K562 (cell line): ENCODE data around the gene HCN4. TPM values are rescaled to one million over a fixed set of nuclear protein-coding genes. Genes with fewer than 3 reads are reported as not detected.

Experiments used
- ATAC-seq: fragments of 200-7000 bp; cut with Tn5 transposase; 3 replicates; pipeline ENCODE4 v1.9.1; 2020; ENCODE audit warnings: moderate library complexity
- BruUV-seq: library from RNA; stranded (reverse); fragments of 400-500 nt; replicated peaks from 2 replicates; lab custom pipeline; 2021; lab: Mats Ljungman, UMichigan
- CTCF ChIA-PET: fragments of 300-600 bp; formaldehyde crosslinking; extraction: SDS; loops from one replicate; lab custom pipeline; 2021; ENCODE audit warnings: low intra/inter-chr PET ratio; lab: Yijun Ruan, JAX
- POLR2A ChIA-PET: fragments of 300-600, 350-650 bp; sonication (Branson Sonifier 250); formaldehyde crosslinking; extraction: SDS; loops from one replicate; lab custom pipeline; 2021; ENCODE audit warnings: antibody characterized with exemption, inconsistent platforms; lab: Yijun Ruan, JAX
- DNase-seq, 4 experiments: peaks; one replicate each; pipeline versions ENCODE4 v3.0.0 to v3.0.0-alpha.2; 2011 to 2018; ENCODE audit warnings: low spot score in 3 of 4, mixed read lengths in 3 of 4; ENCODE audit errors: extremely low read depth in 1 of 4
- FAIRE-seq: peaks from 2 replicates; lab custom pipeline; 2011; peaks lifted over from hg19 to GRCh38; lab: Jason Lieb, UNC
- H2AFZ ChIP-seq: 2 replicates; pipeline ENCODE4 v1.6.0; 2011; ENCODE audit warnings: low read depth, low read length, control low read depth, inconsistent platforms
- H3K27ac ChIP-seq: fragments of 200-600 bp; 3 replicates; pipeline ENCODE4 v1.8.0; 2011; ENCODE audit warnings: low read depth, mild to moderate bottlenecking, control low read depth, inconsistent platforms, low read length, moderate library complexity, mixed read lengths; ENCODE audit errors: extremely low read depth
- H3K27me3 ChIP-seq, 2 experiments: fragments of 300-600 bp in 1 of 2; 2 replicates in 1 of 2; 3 replicates in 1 of 2; pipeline versions ENCODE4 v1.6.0 to v1.8.0; 2011; ENCODE audit warnings: inconsistent platforms in 2 of 2, low read length in 2 of 2, mild to moderate bottlenecking in 1 of 2, mixed read lengths in 1 of 2, moderate library complexity in 1 of 2; ENCODE audit not compliant: control insufficient read depth in 2 of 2, insufficient read depth in 2 of 2
- H3K36me3 ChIP-seq: fragments of 300-600 bp; 3 replicates; pipeline ENCODE4 v1.8.0; 2011; ENCODE audit warnings: mild to moderate bottlenecking, low read length, inconsistent platforms; ENCODE audit not compliant: control insufficient read depth, insufficient read depth
- H3K4me1 ChIP-seq, 2 experiments: fragments of 200-600 bp in 1 of 2; replicated peaks in 1 of 2; 2 replicates in 1 of 2; 3 replicates in 1 of 2; pipeline versions ENCODE4 v1.5.1 to v1.8.0; 2011; ENCODE audit warnings: inconsistent platforms in 2 of 2, low read length in 2 of 2, mild to moderate bottlenecking in 1 of 2, mixed read lengths in 1 of 2, moderate library complexity in 1 of 2; ENCODE audit not compliant: control insufficient read depth in 2 of 2, insufficient read depth in 2 of 2
- H3K4me2 ChIP-seq: 2 replicates; pipeline ENCODE4 v1.6.1; 2011; ENCODE audit warnings: low read length, control low read depth, inconsistent platforms, mixed read lengths; ENCODE audit not compliant: insufficient read depth
- H3K4me3 ChIP-seq: fragments of 200-600 bp; sonication (generic), shearing (Covaris generic); 2 replicates; pipeline ENCODE4 v1.5.1; 2016; ENCODE audit warnings: control low read depth, inconsistent platforms
- H3K79me2 ChIP-seq: fragments of 200-600 bp; 3 replicates; pipeline ENCODE4 v1.8.0; 2011; ENCODE audit warnings: low read length, inconsistent platforms; ENCODE audit not compliant: control insufficient read depth, insufficient read depth
- H3K9ac ChIP-seq, 2 experiments: 2 replicates each; pipeline versions ENCODE4 v1.6.0 to v1.6.1; 2011; ENCODE audit warnings: low read depth in 2 of 2, low read length in 2 of 2, control low read depth in 1 of 2, inconsistent platforms in 1 of 2, mild to moderate bottlenecking in 1 of 2, mixed read lengths in 1 of 2; ENCODE audit not compliant: insufficient read depth in 1 of 2
- H3K9me1 ChIP-seq: one replicate; pipeline ENCODE4 v1.6.0; 2011; ENCODE audit warnings: inconsistent platforms, mild to moderate bottlenecking, low read length, moderate library complexity; ENCODE audit not compliant: control insufficient read depth, insufficient read depth
- H3K9me3 ChIP-seq: replicated peaks from 2 replicates; pipeline ENCODE4 v1.5.1; 2011; ENCODE audit warnings: low read depth, low read length, inconsistent platforms; ENCODE audit not compliant: control insufficient read depth, insufficient read depth
- H4K20me1 ChIP-seq: replicated peaks from 2 replicates; pipeline ENCODE4 v1.6.1; 2011; ENCODE audit warnings: low read length, inconsistent platforms, mixed read lengths; ENCODE audit not compliant: control insufficient read depth, insufficient read depth
- GTF2B ChIP-seq: IDR thresholded peaks from 2 replicates; pipeline ENCODE4 v1.6.1; 2011; ENCODE audit not compliant: insufficient read length; ENCODE audit errors: extremely low read depth
- MIER1 ChIP-seq: fragments of 450-650 bp; IDR thresholded peaks from 2 replicates; pipeline ENCODE4 v1.6.1; 2016; ENCODE audit warnings: antibody characterized with exemption, mild to moderate bottlenecking, low read depth
- NCOR1 ChIP-seq: fragments of 450-650 bp; IDR thresholded peaks from 2 replicates; pipeline ENCODE4 v1.6.1; 2016; ENCODE audit warnings: mild to moderate bottlenecking, moderate library complexity
- NRF1 ChIP-seq, 2 experiments: fragments of 450-650 bp; IDR thresholded peaks in 1 of 2; conservative IDR thresholded peaks in 1 of 2; 2 replicates each; pipeline ENCODE4 v1.6.1; 2014; ENCODE audit warnings: mild to moderate bottlenecking in 2 of 2
- NUFIP1 ChIP-seq: fragments of 450-650 bp; IDR thresholded peaks from 2 replicates; pipeline ENCODE4 v1.6.1; 2018; ENCODE audit not compliant: partially characterized antibody
- POLR2G ChIP-seq: fragments of 200-400 bp; formaldehyde crosslinking; IDR thresholded peaks from 2 replicates; pipeline ENCODE4 v1.6.1; 2017; ENCODE audit warnings: low read depth, mild to moderate bottlenecking, antibody characterized with exemption, low read length, moderate library complexity
- POLR2H ChIP-seq: IDR thresholded peaks from 2 replicates; pipeline ENCODE4 v1.6.1; 2016; ENCODE audit warnings: missing genetic modification characterization, low read depth, mild to moderate bottlenecking, control low read depth, missing compliant biosample characterization, moderate library complexity
- SMAD1 ChIP-seq: fragments of 150-350 bp; IDR thresholded peaks from 2 replicates; pipeline ENCODE4 v1.6.1; 2014; ENCODE audit warnings: low read length, low read depth; ENCODE audit not compliant: partially characterized antibody
- TOE1 ChIP-seq, 2 experiments: fragments of 450-650 bp in 1 of 2; sonication (generic) in 1 of 2; formaldehyde crosslinking in 1 of 2; IDR thresholded peaks; 2 replicates each; pipeline versions ENCODE4 v1.7.1 to v1.8.0; 2016 to 2022; ENCODE audit warnings: borderline replicate concordance in 2 of 2, mild to moderate bottlenecking in 2 of 2, antibody characterized with exemption in 1 of 2, inconsistent platforms in 1 of 2, low read depth in 1 of 2, missing genetic modification reagents in 1 of 2, moderate library complexity in 1 of 2
- YBX1 ChIP-seq: fragments of 450-650 bp; IDR thresholded peaks from 2 replicates; pipeline ENCODE4 v1.7.1; 2016; ENCODE audit warnings: mild to moderate bottlenecking
- ZBTB33 ChIP-seq: sonication (generic); formaldehyde crosslinking; IDR thresholded peaks from 2 replicates; pipeline ENCODE4 v1.8.1; 2023; ENCODE audit warnings: mild to moderate bottlenecking, missing genetic modification reagents
- ZNF184 ChIP-seq: sonication (generic); formaldehyde crosslinking; IDR thresholded peaks from 2 replicates; pipeline ENCODE4 v1.5.0; 2020; ENCODE audit warnings: missing genetic modification reagents
- ZNF253 ChIP-seq: fragments of 250-450 bp; sonication (Bioruptor Pico); conservative IDR thresholded peaks from 2 replicates; pipeline ENCODE4 v1.6.1; 2021; ENCODE audit warnings: mild to moderate bottlenecking
- ZNF280A ChIP-seq: fragments of 450-650 bp; IDR thresholded peaks from 2 replicates; pipeline ENCODE4 v1.6.1; 2018; ENCODE audit warnings: mild to moderate bottlenecking, low read depth; ENCODE audit not compliant: partially characterized antibody
- ZNF311 ChIP-seq: fragments of 250-450 bp; sonication (Bioruptor Pico); IDR thresholded peaks from 2 replicates; pipeline ENCODE4 v1.4.0; 2020; ENCODE audit warnings: mild to moderate bottlenecking, moderate library complexity
- ZNF699 ChIP-seq: fragments of 250-450 bp; sonication (Bioruptor Pico); IDR thresholded peaks from 2 replicates; pipeline ENCODE4 v1.8.0; 2021; ENCODE audit warnings: mild to moderate bottlenecking, moderate library complexity; ENCODE audit not compliant: insufficient replicate concordance
- ZNF717 ChIP-seq: fragments of 250-450 bp; sonication (Bioruptor Pico); IDR thresholded peaks from 2 replicates; pipeline ENCODE4 v1.5.0; 2021
- WGBS: fragments of 100-300 bp; shearing (Covaris generic); methylation state at CpG from one replicate; pipeline ENCODE4 v1.1.6; 2016; ENCODE audit warnings: low coverage, mixed read lengths; ENCODE audit not compliant: insufficient coverage; ENCODE audit errors: missing lambda C conversion rate; 5-methylcytosine and 5-hydroxymethylcytosine counted together
- in situ Hi-C: fragments of 300-500 bp; cut with MboI; formaldehyde crosslinking; loops from 4 replicates; pipeline ENCODE4 v1.15.0; 2018; ENCODE audit warnings: inconsistent platforms, mixed read lengths
- intact Hi-C: fragments of 100-400 bp; cut with micrococcal nuclease; formaldehyde crosslinking; loops from 2 replicates; pipeline ENCODE4 v1.14.2; 2022
- polyA plus RNA-seq, 8 experiments: library from polyadenylated mRNA; depleted of rRNA in 4 of 8; stranded (reverse) in 5 of 8; unstranded in 3 of 8; fragments of >200 nt; fragmentation: Nextera tagmentation in 2 of 8; fragmentation: Illumina TruSeq in 1 of 8; extraction: Ambion mirVana in 2 of 8; extraction: Trizol in 1 of 8; gene quantifications; 2 replicates each; pipeline versions ENCODE4 v1.2.1 to v1.2.3, GENCODE V29; 2011 to 2014; ENCODE audit warnings: inconsistent platforms in 1 of 8, missing spikeins in 1 of 8
- total RNA-seq, 7 experiments: library from RNA; depleted of rRNA in 6 of 7; stranded (reverse); fragments of >200 nt in 6 of 7; fragmentation: Illumina TruSeq in 2 of 7; extraction: Trizol in 2 of 7; gene quantifications; 2 replicates each; pipeline versions ENCODE4 v1.2.1 to v1.2.3, GENCODE V29; 2011 to 2021; ENCODE audit warnings: low replicate concordance in 1 of 7

HCN4 gene
- total and polyA plus RNA-seq, 9 of the 15 experiments (the other 6 are each of a cell fraction or from before 2014, with no cell fraction given) = not detected

- TF ChIP-seq ZBTB33 (CRISPR knock-in tag) (no peak), ZNF717 (CRISPR knock-in tag) (no peak), NUFIP1 (no peak), ZNF280A (no peak), ZNF699 (CRISPR knock-in tag) (no peak), ZNF184 (no peak), SMAD1 (no peak), TOE1 (IDR thresholded peaks at IDR 0.05; ENCODE audit: borderline replicate concordance) (no peak), TOE1 (CRISPR knock-in tag; IDR thresholded peaks at IDR 0.05; ENCODE audit: borderline replicate concordance, low read depth) (no peak), MIER1 (no peak), ZNF311 (CRISPR knock-in tag) (no peak), GTF2B (no peak), POLR2G (no peak), NCOR1 (no peak), ZNF253 (no peak), NRF1 (conservative IDR thresholded peaks at IDR 0.05 in 1 of 2, IDR thresholded peaks at IDR 0.05 in 1 of 2) (no peak), YBX1 (no peak), POLR2H (tag) (no peak)
- no peaks in the 10 kb centered on the region; the same call in 1 of the 2 replicates for H4K20me1 ChIP-seq
- DNase-seq (no peak), FAIRE-seq (no peak), ATAC-seq (no peak)
- no peak overlapping the region for H3K4me3 ChIP-seq
- H3K4me2 ChIP-seq = no peak overlapping the region
- in situ Hi-C loops = no loop called here
- H3K27me3 ChIP-seq = peaks cover 0 to 50% of the 10 kb centered on the region in 2 experiments; a peak in 2 of 5 replicates
- no TSS peak for BruUV-seq
- ChIA-PET POLR2A (interaction anchor here (1.0 kb wide), 1 partner anchor 13 kb away, joined by 3 read pairs; no protein-coding TSS in a partner anchor), CTCF (no interaction called here)
- H3K79me2 ChIP-seq = no peaks in the 10 kb centered on the region
- H2AFZ ChIP-seq = no peak overlapping the region
- no peak overlapping the region for H3K27ac ChIP-seq
- intact Hi-C loops = no loop called here
- no peaks in the 10 kb centered on the region for H3K9me1 ChIP-seq
- H3K9ac ChIP-seq = no peak overlapping the region; a peak in 1 of 4 replicates
- WGBS = 3% methylated on average over 6 of the region's 6 CpGs
- H3K36me3 ChIP-seq = no peaks in the 10 kb centered on the region
- H3K4me1 ChIP-seq = peaks cover 0 to 4% of the 10 kb centered on the region in 2 experiments; a peak in 2 of 5 replicates
- H3K9me3 ChIP-seq = no peaks in the 10 kb centered on the region
These were observed 34.7 kb downstream of the HCN4 start for GRCh38 chr15:73334086-73334485.
